HEK293T (cell line): Measurements from ENCODE around the gene NKAIN2.

Source experiments
- BHLHE40 ChIP-seq: fragments of 450-650 bp; IDR thresholded peaks from 2 replicates; pipeline ENCODE4 v1.6.1; 2016; ENCODE audit warnings: mild to moderate bottlenecking, moderate library complexity, borderline replicate concordance
- CTBP1 ChIP-seq: fragments of 450-650 bp; IDR thresholded peaks from 2 replicates; pipeline ENCODE4 v1.6.1; 2016; ENCODE audit warnings: borderline replicate concordance
- ELF4 ChIP-seq: fragments of 450-650 bp; IDR thresholded peaks from 2 replicates; pipeline ENCODE4 v1.6.1; 2017; ENCODE audit warnings: antibody characterized with exemption
- FOXA1 ChIP-seq: fragments of 450-650 bp; IDR thresholded peaks from 2 replicates; pipeline ENCODE4 v1.6.1; 2016; ENCODE audit warnings: mild to moderate bottlenecking
- FOXK2 ChIP-seq: fragments of 450-650 bp; IDR thresholded peaks from 2 replicates; pipeline ENCODE4 v1.6.1; 2016; ENCODE audit warnings: mild to moderate bottlenecking
- FOXM1 ChIP-seq: fragments of 450-650 bp; IDR thresholded peaks from 2 replicates; pipeline ENCODE4 v1.6.1; 2017; ENCODE audit warnings: mild to moderate bottlenecking, borderline replicate concordance
- HDGF ChIP-seq: fragments of 450-650 bp; IDR thresholded peaks from 2 replicates; pipeline ENCODE4 v1.6.1; 2017; ENCODE audit warnings: antibody characterized with exemption, borderline replicate concordance
- L3MBTL2 ChIP-seq: fragments of 450-650 bp; conservative IDR thresholded peaks from 2 replicates; pipeline ENCODE4 v1.6.1; 2016; ENCODE audit warnings: mild to moderate bottlenecking
- LEF1 ChIP-seq: fragments of 450-650 bp; IDR thresholded peaks from 2 replicates; pipeline ENCODE4 v1.6.1; 2017; ENCODE audit warnings: mild to moderate bottlenecking, borderline replicate concordance
- NFRKB ChIP-seq: fragments of 450-650 bp; IDR thresholded peaks from 2 replicates; pipeline ENCODE4 v1.6.1; 2016; ENCODE audit warnings: mild to moderate bottlenecking, moderate library complexity
- SP1 ChIP-seq: fragments of 450-650 bp; IDR thresholded peaks from 2 replicates; pipeline ENCODE4 v1.6.1; 2017
- SUZ12 ChIP-seq: fragments of 450-650 bp; IDR thresholded peaks from 2 replicates; pipeline ENCODE4 v1.6.1; 2016; ENCODE audit warnings: mild to moderate bottlenecking
- TARDBP ChIP-seq: fragments of 450-650 bp; IDR thresholded peaks from 2 replicates; pipeline ENCODE4 v1.6.1; 2016
- ZNF384 ChIP-seq: fragments of 450-650 bp; IDR thresholded peaks from 2 replicates; pipeline ENCODE4 v1.6.1; 2016

DNA sequence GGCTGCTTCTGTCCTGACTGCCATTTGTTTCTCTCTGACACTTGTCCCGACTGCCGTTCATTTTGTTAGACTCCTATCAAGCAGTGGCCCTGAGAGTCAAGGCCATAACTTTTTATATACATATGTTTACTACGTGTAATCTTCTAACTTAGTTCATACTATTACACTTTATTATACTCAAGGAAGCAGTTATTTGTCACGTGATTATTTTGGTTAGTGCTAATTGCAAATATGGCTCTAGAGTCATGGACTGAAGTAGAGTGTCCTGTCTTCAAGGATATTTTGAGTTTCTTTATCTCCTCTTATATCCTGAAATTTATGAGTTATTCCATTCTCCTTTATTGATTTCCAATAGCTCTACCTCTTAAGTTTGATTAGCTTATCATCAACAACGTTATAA, 864.4 kb downstream of the NKAIN2 start:
- TF ChIP-seq ELF4 (no peak), BHLHE40 (no peak), SP1 (no peak), TARDBP (no peak), ZNF384 (no peak), FOXA1 (no peak), LEF1 (no peak), FOXK2 (no peak), SUZ12 (no peak), CTBP1 (no peak), FOXM1 (no peak), HDGF (no peak), NFRKB (no peak), L3MBTL2 (no peak)
